Mesenchymal stem cell (in vitro differentiated cells and primary cell): ENCODE data around the gene CAPN5.

Source experiments
- DNase-seq: peaks from one replicate; pipeline ENCODE4 v3.0.0-alpha.2; 2013
- H2AFZ ChIP-seq: one replicate; pipeline ENCODE4 v1.6.1; 2013; ENCODE audit warnings: low read depth, mild to moderate bottlenecking, control low read depth, inconsistent platforms, low read length, moderate library complexity
- H2AK5ac ChIP-seq: 2 replicates; pipeline ENCODE4 v1.6.1; 2013; ENCODE audit warnings: low read length, moderate library complexity, mild to moderate bottlenecking, inconsistent platforms; ENCODE audit not compliant: severe bottlenecking
- H2BK120ac ChIP-seq: one replicate; pipeline ENCODE4 v1.6.1; 2013; ENCODE audit warnings: low read depth, mild to moderate bottlenecking, inconsistent platforms, low read length, moderate library complexity
- H2BK12ac ChIP-seq, 2 experiments: one replicate each; pipeline ENCODE4 v1.6.1; 2013; ENCODE audit warnings: inconsistent platforms in 2 of 2, low read length in 2 of 2, mild to moderate bottlenecking in 2 of 2, moderate library complexity in 2 of 2, control low read depth in 1 of 2
- H2BK15ac ChIP-seq: one replicate; pipeline ENCODE4 v1.6.1; 2013; ENCODE audit warnings: mild to moderate bottlenecking, low read depth, inconsistent platforms; ENCODE audit not compliant: poor library complexity, severe bottlenecking
- H2BK5ac ChIP-seq: 2 replicates; pipeline ENCODE4 v1.6.1; 2013; ENCODE audit warnings: low read depth, mild to moderate bottlenecking, low read length, control low read depth, inconsistent platforms; ENCODE audit not compliant: poor library complexity, severe bottlenecking
- H3K14ac ChIP-seq, 2 experiments: one replicate each; pipeline ENCODE4 v1.6.1; 2013; ENCODE audit warnings: inconsistent platforms in 2 of 2, low read length in 2 of 2, control low read depth in 1 of 2, mild to moderate bottlenecking in 1 of 2, moderate library complexity in 1 of 2
- H3K18ac ChIP-seq, 2 experiments: one replicate each; pipeline ENCODE4 v1.6.1; 2013; ENCODE audit warnings: inconsistent platforms in 2 of 2, low read length in 2 of 2, control low read depth in 1 of 2, low read depth in 1 of 2, mild to moderate bottlenecking in 1 of 2
- H3K23ac ChIP-seq, 2 experiments: one replicate each; pipeline ENCODE4 v1.6.1; 2013; ENCODE audit warnings: inconsistent platforms in 2 of 2, low read length in 2 of 2, mild to moderate bottlenecking in 2 of 2, moderate library complexity in 2 of 2, control low read depth in 1 of 2
- H3K27ac ChIP-seq: 2 replicates; pipeline ENCODE4 v1.5.1; 2013; ENCODE audit warnings: mild to moderate bottlenecking, moderate library complexity, low read length, control low read depth, inconsistent platforms; ENCODE audit not compliant: poor library complexity, severe bottlenecking
- H3K27me3 ChIP-seq, 2 experiments: 2 replicates each; pipeline versions ENCODE4 v1.6.1 to v1.7.0; 2013; ENCODE audit warnings: low read length in 2 of 2, mild to moderate bottlenecking in 2 of 2, moderate library complexity in 2 of 2, control low read depth in 1 of 2, inconsistent platforms in 1 of 2; ENCODE audit not compliant: control insufficient read depth in 1 of 2, insufficient read depth in 1 of 2
- H3K36me3 ChIP-seq, 2 experiments: 2 replicates each; pipeline versions ENCODE4 v1.6.1 to v1.7.0; 2013; ENCODE audit warnings: low read length in 2 of 2, control low read depth in 1 of 2, inconsistent platforms in 1 of 2, low read depth in 1 of 2, mild to moderate bottlenecking in 1 of 2; ENCODE audit not compliant: insufficient read depth in 2 of 2, control insufficient read depth in 1 of 2
- H3K4ac ChIP-seq, 2 experiments: one replicate each; pipeline ENCODE4 v1.6.1; 2013; ENCODE audit warnings: inconsistent platforms in 2 of 2, low read length in 2 of 2, mild to moderate bottlenecking in 2 of 2, moderate library complexity in 2 of 2, control low read depth in 1 of 2, low read depth in 1 of 2
- H3K4me1 ChIP-seq: 2 replicates; pipeline ENCODE4 v1.6.1; 2013; ENCODE audit warnings: low read depth, low read length, control low read depth; ENCODE audit not compliant: control insufficient read depth, insufficient read depth
- H3K4me2 ChIP-seq: 2 replicates; pipeline ENCODE4 v1.6.1; 2013; ENCODE audit warnings: low read length, mild to moderate bottlenecking, inconsistent platforms; ENCODE audit not compliant: poor library complexity, severe bottlenecking
- H3K4me3 ChIP-seq, 2 experiments: 2 replicates each; pipeline versions ENCODE4 v1.5.1 to v1.7.0; 2013; ENCODE audit warnings: low read length in 2 of 2, mild to moderate bottlenecking in 2 of 2, control low read depth in 1 of 2, low read depth in 1 of 2; ENCODE audit not compliant: insufficient read depth in 1 of 2
- H3K79me1 ChIP-seq: replicated peaks from 2 replicates; pipeline ENCODE4 v1.6.1; 2013; ENCODE audit warnings: mild to moderate bottlenecking, control low read depth, low read length, inconsistent platforms; ENCODE audit not compliant: poor library complexity, severe bottlenecking
- H3K9ac ChIP-seq: 2 replicates; pipeline ENCODE4 v1.7.0; 2013; ENCODE audit warnings: mild to moderate bottlenecking, low read length, moderate library complexity
- H3K9me3 ChIP-seq: 2 replicates; pipeline ENCODE4 v1.7.0; 2013; ENCODE audit warnings: mild to moderate bottlenecking, low read length; ENCODE audit not compliant: control insufficient read depth
- H4K8ac ChIP-seq: one replicate; pipeline ENCODE4 v1.6.1; 2013; ENCODE audit warnings: inconsistent platforms, mild to moderate bottlenecking, low read length, moderate library complexity
- H4K91ac ChIP-seq: one replicate; pipeline ENCODE4 v1.6.1; 2013; ENCODE audit warnings: mild to moderate bottlenecking, low read length, inconsistent platforms
- WGBS: methylation state at CpG from one replicate; pipeline ENCODE4 v1.1.7; 2013; ENCODE audit warnings: mixed read lengths; 5-methylcytosine and 5-hydroxymethylcytosine counted together

CAPN5 gene

GRCh38 chr11:77156396-77157195, 89.8 kb downstream of the CAPN5 start:
- Histone ChIP-seq H4K8ac (no peak overlapping the region), H2BK5ac (no peak overlapping the region), H2BK15ac (no peak overlapping the region), H3K9ac (no peak overlapping the region), H3K36me3 (no peaks in the 10 kb centered on the region), H4K91ac (no peak overlapping the region), H3K4ac (no peak overlapping the region), H3K4me3 (no peak overlapping the region), H3K79me1 (no peaks in the 10 kb centered on the region), H3K4me2 (no peak overlapping the region), H3K18ac (no peak overlapping the region), H3K14ac (no peak overlapping the region), H3K27ac (no peak overlapping the region), H2BK120ac (no peak overlapping the region), H2BK12ac (no peak overlapping the region), H2AFZ (no peak overlapping the region), H2AK5ac (no peak overlapping the region), H3K4me1 (no peaks in the 10 kb centered on the region), H3K27me3 (peaks cover 35 to 64% of the 10 kb centered on the region in 2 experiments), H3K23ac (no peak overlapping the region), H3K9me3 (no peaks in the 10 kb centered on the region)
- 90% methylated on average over 26 of the region's 26 CpGs for WGBS
- no peak for DNase-seq

GRCh38 chr11:77158041-77158695, 91.4 kb downstream of the CAPN5 start:
- WGBS = 83% methylated on average over 18 of the region's 19 CpGs

GRCh38 chr11:77159219-77159936, 92.6 kb downstream of the CAPN5 start:
- Histone ChIP-seq H3K23ac (no peak overlapping the region), H4K91ac (no peak overlapping the region), H3K4me3 (no peak overlapping the region), H3K4me2 (no peak overlapping the region), H2AK5ac (no peak overlapping the region), H3K9ac (no peak overlapping the region), H3K9me3 (no peaks in the 10 kb centered on the region), H2BK15ac (no peak overlapping the region), H2BK5ac (no peak overlapping the region), H2BK12ac (no peak overlapping the region), H3K36me3 (no peaks in the 10 kb centered on the region), H2BK120ac (no peak overlapping the region), H3K18ac (no peak overlapping the region), H4K8ac (no peak overlapping the region), H3K27me3 (peaks cover 39 to 65% of the 10 kb centered on the region in 2 experiments), H3K14ac (no peak overlapping the region), H3K4ac (no peak overlapping the region), H2AFZ (no peak overlapping the region), H3K79me1 (no peaks in the 10 kb centered on the region), H3K4me1 (no peaks in the 10 kb centered on the region), H3K27ac (no peak overlapping the region)
- 82% methylated on average over 4 of the region's 4 CpGs for WGBS
- no peak for DNase-seq

More at GRCh38 chr11:77158041-77158695, 91.4 kb downstream of the CAPN5 start:
- Histone ChIP-seq H2AFZ (no peak overlapping the region), H3K27me3 (peaks cover 39 to 74% of the 10 kb centered on the region in 2 experiments), H2BK12ac (no peak overlapping the region), H4K91ac (no peak overlapping the region), H2BK120ac (no peak overlapping the region), H2BK15ac (no peak overlapping the region), H4K8ac (no peak overlapping the region), H3K9ac (no peak overlapping the region), H3K4me1 (no peaks in the 10 kb centered on the region), H3K9me3 (no peaks in the 10 kb centered on the region), H3K4me2 (no peak overlapping the region), H3K23ac (no peak overlapping the region), H2AK5ac (no peak overlapping the region), H3K79me1 (no peaks in the 10 kb centered on the region), H3K27ac (no peak overlapping the region), H2BK5ac (no peak overlapping the region), H3K4ac (no peak overlapping the region), H3K4me3 (no peak overlapping the region), H3K36me3 (no peaks in the 10 kb centered on the region), H3K18ac (no peak overlapping the region), H3K14ac (no peak overlapping the region)
- no peak for DNase-seq

- H3K27me3 ChIP-seq = peaks cover 41 to 65% of the 10 kb centered on the region in 2 experiments
Observed at GRCh38 chr11:77159937-77160495, 93.2 kb downstream of the CAPN5 start.

More at GRCh38 chr11:77159937-77160495, 93.2 kb downstream of the CAPN5 start:
- no peak overlapping the region for H2BK5ac ChIP-seq
- no peak overlapping the region for H3K4ac ChIP-seq
- no peak overlapping the region for H4K8ac ChIP-seq
- no peak overlapping the region for H3K4me2 ChIP-seq
- H2AFZ ChIP-seq = no peak overlapping the region
- no peak overlapping the region for H2BK15ac ChIP-seq
- no peak for DNase-seq
- H4K91ac ChIP-seq = peak overlapping the region; percentile 32
- no peak overlapping the region for H3K4me3 ChIP-seq
- no peak overlapping the region for H2BK120ac ChIP-seq
- H3K27ac ChIP-seq = no peak overlapping the region
- WGBS = 94% methylated on average over 20 of the region's 20 CpGs
- H3K9ac ChIP-seq = no peak overlapping the region
- H2AK5ac ChIP-seq = no peak overlapping the region
- H3K23ac ChIP-seq = no peak overlapping the region
- no peak overlapping the region for H3K14ac ChIP-seq
- H3K4me1 ChIP-seq = no peaks in the 10 kb centered on the region
- no peaks in the 10 kb centered on the region for H3K36me3 ChIP-seq
- no peaks in the 10 kb centered on the region for H3K79me1 ChIP-seq
- H3K18ac ChIP-seq = no peak overlapping the region
- H3K9me3 ChIP-seq = no peaks in the 10 kb centered on the region
- H2BK12ac ChIP-seq = no peak overlapping the region
